Stimulated activated CD4-positive, alpha-beta T cell treated with anti-CD3 and anti-CD28 coated beads, Interleukin-15, amount 100 ng/mL, for 24 hours (primary cell): ENCODE results near the gene ABTB2.
"Not testable (repeated sequence)": the region's sequence is repeated elsewhere in the genome, so short reads cannot be mapped to it uniquely, and the experiment has no call there.

Source experiments
- DNase-seq: peaks from one replicate; pipeline ENCODE4 v3.0.0-alpha.2; 2020

ABTB2 gene

GRCh38 chr11:34232807-34233206 is 125.0 kb downstream of the ABTB2 start:
- no peak for DNase-seq

GRCh38 chr11:34226210-34226609 is 131.6 kb downstream of the ABTB2 start:
- no peak for DNase-seq

GRCh38 chr11:34225091-34225490 is 132.7 kb downstream of the ABTB2 start:
- no peak for DNase-seq

GRCh38 chr11:34224434-34224966 is 133.3 kb downstream of the ABTB2 start:
- DNase-seq, result no peak

- no peak for DNase-seq
These were observed 133.9 kb downstream of the ABTB2 start for GRCh38 chr11:34223907-34224306.

GRCh38 chr11:34223021-34223813 is 134.6 kb downstream of the ABTB2 start:
- DNase-seq, result no peak

GRCh38 chr11:34222030-34222429 is 135.8 kb downstream of the ABTB2 start:
- no peak for DNase-seq

GRCh38 chr11:34219941-34220370 is 137.9 kb downstream of the ABTB2 start:
- DNase-seq, result no peak

GRCh38 chr11:34219279-34219678 is 138.5 kb downstream of the ABTB2 start:
- DNase-seq, result no peak

GRCh38 chr11:34218756-34219155 is 139.1 kb downstream of the ABTB2 start:
- DNase-seq, result not testable (repeated sequence)

GRCh38 chr11:34218067-34218466 is 139.7 kb downstream of the ABTB2 start:
- no peak for DNase-seq

- DNase-seq, result no peak
These were observed 141.1 kb downstream of the ABTB2 start for GRCh38 chr11:34216706-34217105.

GRCh38 chr11:34215806-34216453 is 141.9 kb downstream of the ABTB2 start:
- DNase-seq, result no peak

GRCh38 chr11:34214961-34215805 is 142.6 kb downstream of the ABTB2 start:
- DNase-seq, result peak; percentile 90

- DNase-seq, result no peak
These were observed 144.4 kb downstream of the ABTB2 start for GRCh38 chr11:34213366-34213765.

- DNase-seq, result no peak
These were observed 145.2 kb downstream of the ABTB2 start for GRCh38 chr11:34212566-34212965.

GRCh38 chr11:34209809-34210208 is 148.0 kb downstream of the ABTB2 start:
- DNase-seq, result no peak

GRCh38 chr11:34208266-34209135 is 149.3 kb downstream of the ABTB2 start:
- peak; percentile 32 for DNase-seq

GRCh38 chr11:34207487-34208180 is 150.2 kb downstream of the ABTB2 start:
- DNase-seq, result no peak

GRCh38 chr11:34206407-34207300 is 151.2 kb downstream of the ABTB2 start:
- DNase-seq, result no peak
